ENCODE data around the gene ABCB8.

DNA sequence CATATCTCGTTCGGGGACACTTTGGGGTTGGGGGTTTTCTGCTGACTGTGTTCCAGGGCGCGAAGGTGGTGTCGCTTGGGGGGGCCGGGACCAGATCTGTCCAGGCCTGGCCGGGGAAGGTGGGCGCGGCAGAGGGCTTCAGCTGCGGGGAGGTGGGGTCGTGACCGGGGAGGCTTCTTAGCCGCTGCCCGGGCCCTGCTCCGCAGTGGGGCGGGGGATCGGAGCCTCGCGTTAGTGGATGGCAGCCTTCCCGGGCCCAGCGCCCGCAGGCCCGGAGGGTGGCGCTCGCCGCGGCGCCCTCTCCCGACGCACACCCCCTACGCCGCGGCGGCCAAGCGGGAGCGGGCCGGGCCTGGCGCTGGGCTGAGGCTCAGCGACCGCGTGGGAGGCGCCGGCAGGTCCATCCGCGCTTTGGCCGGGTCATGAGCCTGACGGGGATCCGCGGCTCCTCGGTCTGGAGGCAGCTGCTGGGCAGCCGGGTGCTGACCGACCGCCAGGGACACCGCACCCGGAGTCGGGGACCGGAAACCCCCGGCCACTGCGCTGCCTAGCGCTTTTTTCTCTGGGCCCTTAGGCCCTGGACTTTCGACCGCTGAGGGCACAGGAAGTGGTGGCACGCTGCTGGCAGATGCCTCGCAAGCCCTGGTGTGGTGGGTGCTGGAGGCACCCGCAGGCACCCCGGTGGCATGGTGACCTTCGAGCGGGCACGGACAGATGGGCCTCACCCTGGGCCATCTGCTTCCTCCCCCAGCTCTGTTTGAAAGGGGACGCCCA is 59.2 kb downstream of the ABCB8 start:
- TF ChIP-seq CTCF (IDR thresholded peaks at IDR 0.05) (no peak), POLR2A (IDR thresholded peaks at IDR 0.05) (no peak)
